Stimulated activated CD8-positive, alpha-beta memory T cell treated with anti-CD3 and anti-CD28 coated beads, Interleukin-12 subunit alpha, Interleukin-12 subunit beta, amount 100 ng/mL, for 4 hours (primary cell): ENCODE data around the gene CLIC5.

Source experiments
- DNase-seq: peaks from one replicate; pipeline ENCODE4 v3.0.0-alpha.2; 2020; ENCODE audit warnings: low read depth

CLIC5 gene

DNA sequence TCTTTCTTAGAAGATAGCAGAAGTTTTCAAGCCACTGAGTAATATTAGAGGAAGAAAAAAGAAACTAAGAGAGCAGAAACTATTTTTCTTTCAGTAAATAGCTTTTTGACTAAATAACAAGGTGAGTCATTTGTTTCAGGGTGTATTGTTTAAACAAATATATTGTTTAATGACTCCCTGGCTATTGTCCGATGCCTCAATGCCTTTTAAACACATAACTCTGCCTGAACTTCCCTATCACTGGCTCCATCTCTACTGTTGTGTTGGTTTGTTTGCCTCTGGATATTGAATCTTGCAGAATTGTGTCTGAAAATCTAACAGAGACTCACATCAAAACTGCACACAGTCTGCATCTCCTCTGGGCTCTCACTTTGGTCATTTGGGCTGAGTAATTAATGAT is 19.6 kb upstream of the CLIC5 start:
- DNase-seq, result no peak

DNA sequence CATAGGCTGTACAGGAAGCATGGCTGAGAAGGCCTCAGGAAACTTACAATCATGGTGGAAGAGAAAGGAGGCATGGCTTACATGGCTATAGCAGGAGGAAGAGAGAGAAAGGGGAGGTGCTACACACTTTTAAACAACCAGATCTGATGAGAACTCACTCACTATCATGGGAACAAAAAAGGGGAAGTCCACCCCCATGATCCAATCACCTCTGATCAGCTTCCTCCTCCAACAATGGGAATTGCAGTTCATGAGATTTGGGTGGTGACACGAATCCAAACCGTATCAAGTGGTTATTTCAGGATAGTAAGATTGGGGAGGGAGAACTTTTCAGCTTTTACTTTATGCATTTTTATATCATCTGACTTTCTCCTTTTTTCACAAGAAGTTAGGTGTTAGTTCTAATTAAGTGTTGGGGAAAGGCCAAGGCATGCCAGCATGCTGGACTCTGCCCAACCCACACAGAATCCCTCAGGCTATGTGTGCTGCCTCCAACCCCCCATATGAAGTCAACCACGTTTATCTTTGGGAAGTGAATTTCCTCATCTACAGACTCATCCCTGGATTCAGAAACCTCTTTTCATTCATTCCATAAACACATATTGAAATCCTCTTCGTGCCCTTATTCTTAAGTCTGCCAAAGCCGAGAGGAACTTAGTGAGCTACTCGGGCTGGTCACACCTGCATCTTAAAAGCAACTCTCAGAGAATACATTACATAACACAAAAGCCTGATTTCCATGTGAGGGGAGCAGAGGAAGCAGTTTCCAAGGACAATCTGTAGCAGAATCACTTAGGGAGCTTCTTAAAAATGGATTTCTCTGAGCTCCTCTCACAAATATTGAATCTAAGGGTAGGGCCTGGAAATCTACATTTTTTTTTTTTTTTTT is 16.7 kb upstream of the CLIC5 start:
- DNase-seq, result no peak

- no peak for DNase-seq
These were observed 13.9 kb upstream of the CLIC5 start for GRCh38 chr6:46029602-46030001.

- no peak for DNase-seq
These were observed 10.6 kb upstream of the CLIC5 start for GRCh38 chr6:46026307-46026706.

- no peak for DNase-seq
These were observed 9.9 kb upstream of the CLIC5 start for GRCh38 chr6:46025573-46025972.

DNA sequence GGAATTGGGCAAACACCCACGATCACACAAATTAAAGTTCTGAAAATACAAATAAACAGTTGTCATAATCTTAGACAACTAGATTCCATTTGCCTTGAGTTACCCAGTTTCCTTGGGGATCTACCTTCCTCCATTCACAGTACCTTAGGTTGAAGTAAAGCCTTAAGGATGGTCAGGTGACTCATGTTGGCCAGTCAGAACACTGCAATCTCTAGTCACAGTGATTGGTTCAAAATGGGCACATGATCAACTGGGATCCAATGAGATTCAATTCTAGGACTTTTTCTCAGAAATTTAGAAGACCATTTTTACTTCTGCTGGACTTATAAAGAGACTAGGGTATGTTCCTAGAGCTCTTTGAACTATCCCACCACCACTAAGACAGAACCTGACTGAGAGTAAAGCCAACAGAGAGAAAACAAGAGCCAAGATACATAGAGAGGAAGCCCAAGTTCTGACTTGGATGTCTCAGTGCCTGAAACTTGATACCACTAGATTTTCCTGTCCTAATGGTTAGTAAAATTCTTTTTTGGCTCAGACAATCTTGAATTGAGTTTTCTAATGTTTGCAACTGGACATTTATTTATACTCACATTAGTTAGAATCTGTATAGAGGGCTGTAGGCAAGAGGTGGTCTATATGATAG is 8.6 kb upstream of the CLIC5 start:
- no peak for DNase-seq

- DNase-seq, result no peak
These were observed 7.7 kb upstream of the CLIC5 start for GRCh38 chr6:46023216-46023915.

DNA sequence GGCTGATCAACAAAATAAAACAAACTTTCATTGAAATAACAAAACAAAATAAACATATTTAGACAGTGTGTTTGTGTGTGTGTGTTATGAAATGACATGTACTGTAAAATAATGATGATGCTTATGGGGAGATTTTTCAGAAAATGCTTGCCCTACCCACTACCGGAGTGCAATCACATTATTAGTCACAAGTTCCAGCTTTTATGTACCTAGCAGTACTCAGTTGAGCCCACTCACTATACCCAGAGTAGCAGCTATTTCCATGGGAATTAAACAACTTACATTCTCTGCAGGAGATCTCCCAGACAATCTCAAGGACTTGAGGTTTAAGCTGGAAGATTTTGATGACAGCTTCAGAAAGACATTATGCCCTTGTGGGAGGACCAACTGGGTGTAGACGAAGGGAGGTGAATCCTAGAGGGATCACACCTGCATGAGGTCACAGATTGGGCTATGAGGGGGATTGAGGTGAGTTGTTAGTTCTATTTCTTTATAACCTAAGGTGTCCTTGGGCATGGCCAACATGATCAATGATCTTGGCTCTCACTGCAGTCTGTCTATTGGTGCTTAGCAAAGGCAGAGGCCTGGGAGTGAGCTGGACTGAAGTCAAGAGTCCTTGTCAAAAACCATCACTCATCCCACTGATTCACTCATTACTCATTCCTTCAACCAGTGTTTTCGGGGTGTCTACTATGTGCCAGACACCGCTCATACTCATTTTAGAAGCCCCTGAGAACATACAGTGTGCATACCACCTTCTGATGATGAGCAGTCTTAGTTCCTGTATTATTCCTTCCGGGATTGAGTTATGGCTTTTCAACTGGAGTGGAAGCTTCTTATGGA is 6.7 kb upstream of the CLIC5 start:
- no peak for DNase-seq

DNA sequence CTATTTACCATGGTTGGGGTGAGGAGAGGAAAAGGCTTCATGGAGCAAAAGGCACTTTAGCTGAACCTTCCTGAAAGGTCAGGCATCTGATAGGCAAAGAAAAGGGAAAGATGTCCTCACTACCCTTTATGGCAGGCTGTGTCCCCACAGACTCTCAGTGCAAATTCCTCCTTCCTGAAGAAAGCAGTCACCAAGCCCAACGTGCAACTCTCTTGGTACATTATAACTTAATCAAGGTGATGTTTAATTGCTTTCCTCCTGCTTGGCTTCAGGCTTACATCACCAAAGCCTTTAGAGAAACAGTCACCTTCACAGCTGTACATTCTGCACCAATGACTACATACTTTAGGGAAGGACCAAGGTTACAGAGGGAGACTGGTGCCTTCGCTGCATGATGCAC is 2.1 kb upstream of the CLIC5 start:
- DNase-seq, result no peak

DNA sequence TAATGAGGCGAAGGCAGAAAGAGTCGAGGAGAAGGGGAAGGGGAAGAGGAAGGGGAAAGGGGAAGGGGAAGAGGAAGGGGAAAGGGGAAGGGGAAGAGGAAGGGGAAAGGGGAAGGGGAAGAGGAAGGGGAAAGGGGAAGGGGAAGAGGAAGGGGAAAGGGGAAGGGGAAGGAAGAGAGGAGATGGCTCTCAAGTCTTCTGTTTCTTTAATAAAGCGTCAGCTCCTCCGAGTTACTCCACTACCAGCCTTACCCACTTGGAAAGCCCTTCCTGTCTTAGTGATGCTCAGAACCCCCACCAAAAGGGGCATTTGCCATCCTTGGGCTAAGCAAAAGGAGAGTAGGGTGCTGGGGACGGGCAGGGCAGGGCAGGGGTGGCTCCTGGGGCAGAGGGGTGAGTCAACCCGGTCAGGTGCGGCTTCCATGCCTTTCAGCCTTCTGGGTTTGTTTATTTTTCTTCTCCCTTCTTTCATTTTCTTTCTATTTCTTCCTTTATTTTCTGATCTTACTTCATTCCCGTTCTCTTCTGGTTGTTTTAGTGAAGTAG is 476 bp upstream of the CLIC5 start:
- no peak for DNase-seq

DNA sequence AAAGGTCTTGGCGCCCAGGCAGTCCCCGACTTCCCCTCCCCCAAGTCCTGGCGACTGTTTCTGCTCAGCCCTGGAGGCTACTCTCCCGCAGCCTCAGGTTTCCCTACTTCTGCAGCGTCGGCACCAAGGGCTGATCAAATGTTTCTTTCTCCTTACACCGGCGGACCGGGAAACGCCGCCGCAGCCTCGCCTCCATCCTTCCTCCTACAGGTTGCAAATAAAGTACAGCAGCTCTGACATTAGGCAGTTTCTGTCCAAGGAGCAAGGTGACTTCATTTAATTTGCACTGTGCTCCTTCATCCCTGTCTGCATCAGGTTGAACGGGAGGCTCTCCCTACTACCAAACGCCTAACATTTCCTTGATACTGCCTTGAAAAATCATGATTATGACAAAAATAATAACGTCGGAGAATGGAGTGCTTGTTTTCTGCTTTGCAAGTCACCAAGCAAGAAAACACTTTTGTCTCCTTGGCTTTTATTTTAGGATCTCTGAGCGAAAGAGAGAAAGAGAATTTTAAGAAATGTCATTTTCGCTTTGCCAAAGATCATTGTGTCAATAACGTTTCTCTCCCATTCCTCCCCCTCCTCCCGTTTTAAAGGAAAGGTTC is 1.0 kb downstream of the CLIC5 start:
- no peak for DNase-seq

DNA sequence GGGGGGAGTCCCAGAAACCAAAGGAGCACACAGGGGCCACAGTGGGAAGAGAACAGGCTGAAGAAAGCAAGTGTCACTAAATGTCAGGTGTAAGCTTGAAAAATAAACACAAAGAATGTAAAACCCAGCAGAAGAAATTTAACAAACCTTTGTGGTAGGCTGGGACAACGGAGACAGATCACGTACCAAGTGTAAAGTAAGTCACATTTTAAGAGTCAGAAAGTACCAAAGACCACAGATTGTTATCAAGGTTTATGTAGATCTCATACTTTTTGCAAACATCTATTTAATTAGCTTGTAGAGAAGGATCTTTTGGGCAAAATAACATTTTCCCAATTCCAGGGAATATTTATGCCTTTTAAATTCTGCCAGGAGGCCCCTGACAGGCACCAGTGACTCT is 1.6 kb downstream of the CLIC5 start:
- DNase-seq, result no peak

DNA sequence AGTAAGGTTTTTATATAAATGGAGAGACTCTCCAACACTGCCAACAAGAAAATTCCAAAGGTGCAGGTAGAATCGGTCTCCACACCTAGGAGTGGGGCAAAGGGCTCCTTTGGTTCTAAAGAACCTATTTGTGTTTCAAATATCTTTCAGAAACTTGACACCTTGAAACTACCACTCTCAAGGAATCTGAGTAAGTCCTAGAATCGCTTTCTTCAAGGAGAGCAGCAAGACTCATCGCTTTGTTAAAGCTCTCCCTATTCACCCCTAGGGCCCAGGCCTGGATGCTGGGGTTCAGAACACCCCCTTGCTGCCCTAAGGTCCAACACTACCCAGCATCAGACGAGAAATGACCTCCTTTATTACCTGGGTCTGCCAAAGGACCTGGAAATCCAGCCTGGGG is 2.0 kb downstream of the CLIC5 start:
- no peak for DNase-seq

DNA sequence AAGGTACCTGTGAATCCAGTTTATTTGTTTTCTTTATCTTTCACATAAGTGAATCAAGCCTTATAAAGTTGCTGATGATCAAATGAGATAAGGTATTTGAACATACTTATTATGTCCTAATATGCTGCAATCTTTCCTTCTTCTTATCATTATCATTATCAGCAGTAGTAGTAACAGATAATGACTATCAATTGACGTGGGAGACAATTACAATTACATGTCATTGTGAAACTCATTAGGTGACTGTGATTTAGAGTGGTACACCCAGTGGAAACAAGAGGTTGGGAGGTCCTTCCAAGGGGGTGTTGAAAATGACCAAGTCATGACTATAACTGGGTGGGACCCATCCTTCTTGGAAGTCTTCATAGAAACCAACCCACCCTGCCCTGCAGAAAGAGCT is 2.8 kb downstream of the CLIC5 start:
- no peak for DNase-seq

- DNase-seq, result peak; percentile 24
These were observed 4.2 kb downstream of the CLIC5 start for GRCh38 chr6:46011188-46012085.

- DNase-seq, result no peak
These were observed 4.9 kb downstream of the CLIC5 start for GRCh38 chr6:46010771-46011170.

DNA sequence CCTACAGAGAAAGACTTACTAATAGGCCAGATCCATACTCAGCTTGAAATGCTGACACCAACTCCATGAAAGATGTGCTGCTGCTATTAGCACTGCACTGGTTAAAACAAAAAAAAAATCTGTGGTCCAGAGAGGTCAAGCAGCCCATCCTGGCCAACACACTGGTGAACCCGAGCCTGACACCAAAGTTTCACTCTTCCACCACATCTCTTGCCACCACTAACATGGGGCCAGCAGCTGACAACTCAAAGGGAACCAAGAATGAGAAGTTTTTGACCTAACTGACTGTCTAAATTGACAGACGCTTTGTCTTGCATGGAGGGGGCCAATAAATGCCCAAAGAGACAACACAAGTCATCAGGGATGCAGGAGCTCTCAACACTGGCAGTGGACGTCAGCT is 5.4 kb downstream of the CLIC5 start:
- no peak for DNase-seq

DNA sequence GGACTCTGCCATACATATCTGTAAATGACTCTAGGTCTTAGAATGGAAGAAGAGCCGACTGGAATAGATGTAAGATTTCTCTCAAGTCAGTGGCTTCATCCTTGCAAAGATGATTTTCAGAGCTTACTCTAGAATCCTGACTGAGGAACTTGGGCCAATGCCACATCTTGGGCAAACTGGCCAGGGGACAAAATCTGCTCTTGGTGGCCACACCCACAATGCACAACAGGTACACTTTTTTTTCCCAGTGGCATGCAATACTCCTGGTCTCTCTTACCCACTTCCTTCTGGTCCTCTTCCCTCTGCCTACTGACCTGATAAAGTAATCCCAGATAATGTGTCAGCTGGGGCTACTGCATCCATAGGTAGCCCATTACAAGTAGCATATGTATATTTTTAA is 13.4 kb downstream of the CLIC5 start:
- DNase-seq, result no peak

DNA sequence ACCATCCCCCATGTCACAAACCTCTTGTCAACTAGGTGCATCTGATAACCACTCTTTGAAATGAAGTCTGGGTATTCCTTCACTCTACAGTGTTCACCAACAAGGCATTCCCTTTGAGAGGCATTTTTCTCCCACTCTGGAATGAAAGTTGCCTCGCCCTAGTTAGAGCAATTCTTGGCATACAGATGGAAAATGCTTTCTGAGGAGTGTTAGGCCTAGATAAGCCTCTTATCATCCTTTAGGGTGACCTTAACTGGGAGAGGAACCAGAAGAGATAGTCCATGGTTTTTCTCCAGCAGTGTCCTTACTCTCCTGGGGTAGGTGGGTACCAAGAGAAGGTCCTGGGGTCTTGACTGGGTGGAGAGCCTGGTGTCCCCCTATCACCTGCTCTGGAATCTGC is 14.8 kb downstream of the CLIC5 start:
- no peak for DNase-seq

- no peak for DNase-seq
These were observed 17.1 kb downstream of the CLIC5 start for GRCh38 chr6:45998524-45998923.
